ENCODE measurements around the gene SLC17A5.

Gene SLC17A5, protein sequence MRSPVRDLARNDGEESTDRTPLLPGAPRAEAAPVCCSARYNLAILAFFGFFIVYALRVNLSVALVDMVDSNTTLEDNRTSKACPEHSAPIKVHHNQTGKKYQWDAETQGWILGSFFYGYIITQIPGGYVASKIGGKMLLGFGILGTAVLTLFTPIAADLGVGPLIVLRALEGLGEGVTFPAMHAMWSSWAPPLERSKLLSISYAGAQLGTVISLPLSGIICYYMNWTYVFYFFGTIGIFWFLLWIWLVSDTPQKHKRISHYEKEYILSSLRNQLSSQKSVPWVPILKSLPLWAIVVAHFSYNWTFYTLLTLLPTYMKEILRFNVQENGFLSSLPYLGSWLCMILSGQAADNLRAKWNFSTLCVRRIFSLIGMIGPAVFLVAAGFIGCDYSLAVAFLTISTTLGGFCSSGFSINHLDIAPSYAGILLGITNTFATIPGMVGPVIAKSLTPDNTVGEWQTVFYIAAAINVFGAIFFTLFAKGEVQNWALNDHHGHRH

DNA sequence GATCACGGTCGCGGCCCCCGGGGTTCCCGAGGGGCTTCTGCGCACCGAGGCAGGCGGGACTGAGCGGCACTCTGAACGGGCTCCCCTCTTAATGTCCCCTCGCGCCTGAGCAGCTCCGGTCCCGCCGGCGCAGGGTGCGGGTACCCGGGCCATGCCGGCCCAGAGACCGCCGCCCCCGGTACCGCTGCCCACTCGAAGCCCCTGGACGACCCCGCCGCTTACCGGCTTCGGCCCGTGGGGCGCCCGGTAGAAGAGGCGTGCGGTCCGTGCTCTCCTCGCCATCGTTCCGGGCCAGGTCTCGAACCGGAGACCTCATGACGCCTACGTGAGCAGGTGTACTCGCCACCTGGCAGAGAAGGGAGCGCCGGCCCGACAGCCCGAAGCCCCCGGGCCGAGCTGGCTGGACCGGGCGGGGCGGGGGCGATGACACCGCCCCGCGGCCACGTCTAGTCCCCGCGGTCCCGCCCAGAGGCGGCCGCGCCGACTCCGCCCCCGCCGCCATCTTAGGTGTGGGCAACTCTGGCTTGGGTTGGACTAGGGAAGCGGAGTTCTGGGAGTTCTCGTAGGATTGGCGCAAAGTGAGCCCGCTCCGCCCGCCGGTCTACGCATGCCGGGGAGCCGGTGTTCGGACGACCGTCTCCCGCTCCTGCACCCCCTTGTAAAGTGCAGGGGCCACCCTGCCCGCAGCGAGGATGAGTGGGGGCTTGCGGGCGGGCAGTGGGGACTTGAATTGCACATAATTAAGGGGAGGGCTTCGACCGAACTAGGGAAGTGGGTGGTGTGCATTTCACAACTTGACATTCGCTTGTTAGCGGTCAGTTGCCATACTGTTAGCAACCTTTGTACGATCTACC is at the start of gene SLC17A5:
TSS of gene SLC17A5 (minus strand) at position 422 of the 854 bp plus-strand sequence. CDS start at position 316, 106 bp downstream.
- Histone ChIP-seq H3K9ac (ENCODE audit: low read length in 2 of 2) (peak within 1 kb of the TSS; percentile 84 to 87), H3K4me3 (ENCODE audit: low read length in 2 of 2) (peak within 1 kb of the TSS; percentile 91 to 93), H3K9me3 (ENCODE audit: control insufficient read depth in 2 of 2, low read length in 2 of 2) (no peaks in the 10 kb centered on the region), H3K27me3 (ENCODE audit: control insufficient read depth in 1 of 2, insufficient read depth in 2 of 2, low read length in 2 of 2) (no peaks in the 10 kb centered on the region), H3K4me1 (ENCODE audit: control insufficient read depth, insufficient read depth, low read length) (no peaks in the 10 kb centered on the region), H3K27ac (ENCODE audit: low read length) (peak within 1 kb of the TSS; percentile 82), H3K36me3 (ENCODE audit: control insufficient read depth in 2 of 2, insufficient read depth in 2 of 2, low read length in 2 of 2) (no peaks in the 10 kb centered on the region)

DNA sequence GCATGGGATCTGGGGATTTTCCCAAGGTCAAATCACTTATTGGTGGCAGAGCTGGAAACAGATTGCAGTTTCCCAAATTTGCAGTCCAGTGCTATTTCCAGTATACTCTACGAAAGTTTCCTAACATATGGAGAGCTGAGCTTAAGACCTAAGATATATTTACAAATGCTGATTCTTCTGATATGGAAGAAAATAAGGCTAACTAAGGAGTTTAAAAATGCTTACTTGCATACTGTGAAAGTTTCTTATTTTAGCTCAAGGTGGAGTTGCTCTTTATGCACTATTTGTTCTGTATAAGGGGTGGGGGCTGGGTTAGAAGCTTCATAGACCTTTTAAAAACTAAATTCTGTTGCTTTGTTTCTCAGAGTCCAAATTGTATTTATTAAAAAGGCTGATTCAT is 49.7 kb upstream of the SLC17A5 start:
- no peaks in the 10 kb centered on the region for H3K27me3 ChIP-seq (ENCODE audit: control insufficient read depth in 1 of 2, insufficient read depth in 2 of 2, low read length in 2 of 2)
- no peak overlapping the region for H3K4me3 ChIP-seq (ENCODE audit: low read length in 2 of 2)
- no peak overlapping the region for H3K27ac ChIP-seq (ENCODE audit: low read length)
- no peaks in the 10 kb centered on the region for H3K9me3 ChIP-seq (ENCODE audit: control insufficient read depth in 2 of 2, low read length in 2 of 2)
- no peaks in the 10 kb centered on the region for H3K36me3 ChIP-seq (ENCODE audit: control insufficient read depth in 2 of 2, insufficient read depth in 2 of 2, low read length in 2 of 2)
- no peak overlapping the region for H3K9ac ChIP-seq (ENCODE audit: low read length in 2 of 2)
- peaks cover 2% of the 10 kb centered on the region for H3K4me1 ChIP-seq (ENCODE audit: control insufficient read depth, insufficient read depth, low read length)

DNA sequence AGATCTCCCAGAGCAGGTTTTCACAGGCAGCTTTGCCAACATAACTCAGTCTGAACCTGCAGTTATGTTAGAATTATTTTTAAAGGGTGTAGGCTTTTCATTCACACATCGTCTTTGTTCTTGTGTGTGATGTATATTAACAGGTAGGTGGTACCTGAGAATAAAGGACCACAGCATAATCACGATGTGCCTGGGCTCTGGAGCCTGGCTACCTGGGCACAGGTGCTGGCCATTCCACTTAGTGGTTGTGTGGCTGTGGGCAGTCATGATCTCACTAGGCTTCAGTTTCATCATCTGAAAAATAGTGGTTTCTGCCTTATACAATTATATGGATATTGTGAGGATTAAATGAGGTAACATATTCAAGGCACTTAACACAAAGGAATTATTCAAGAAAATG is 48.7 kb upstream of the SLC17A5 start:
- Histone ChIP-seq H3K4me3 (ENCODE audit: low read length in 2 of 2) (no peak overlapping the region), H3K36me3 (ENCODE audit: control insufficient read depth in 2 of 2, insufficient read depth in 2 of 2, low read length in 2 of 2) (no peaks in the 10 kb centered on the region), H3K27ac (ENCODE audit: low read length) (no peak overlapping the region), H3K27me3 (ENCODE audit: control insufficient read depth in 1 of 2, insufficient read depth in 2 of 2, low read length in 2 of 2) (no peaks in the 10 kb centered on the region), H3K4me1 (ENCODE audit: control insufficient read depth, insufficient read depth, low read length) (peaks cover 2% of the 10 kb centered on the region), H3K9me3 (ENCODE audit: control insufficient read depth in 2 of 2, low read length in 2 of 2) (no peaks in the 10 kb centered on the region), H3K9ac (ENCODE audit: low read length in 2 of 2) (no peak overlapping the region)

DNA sequence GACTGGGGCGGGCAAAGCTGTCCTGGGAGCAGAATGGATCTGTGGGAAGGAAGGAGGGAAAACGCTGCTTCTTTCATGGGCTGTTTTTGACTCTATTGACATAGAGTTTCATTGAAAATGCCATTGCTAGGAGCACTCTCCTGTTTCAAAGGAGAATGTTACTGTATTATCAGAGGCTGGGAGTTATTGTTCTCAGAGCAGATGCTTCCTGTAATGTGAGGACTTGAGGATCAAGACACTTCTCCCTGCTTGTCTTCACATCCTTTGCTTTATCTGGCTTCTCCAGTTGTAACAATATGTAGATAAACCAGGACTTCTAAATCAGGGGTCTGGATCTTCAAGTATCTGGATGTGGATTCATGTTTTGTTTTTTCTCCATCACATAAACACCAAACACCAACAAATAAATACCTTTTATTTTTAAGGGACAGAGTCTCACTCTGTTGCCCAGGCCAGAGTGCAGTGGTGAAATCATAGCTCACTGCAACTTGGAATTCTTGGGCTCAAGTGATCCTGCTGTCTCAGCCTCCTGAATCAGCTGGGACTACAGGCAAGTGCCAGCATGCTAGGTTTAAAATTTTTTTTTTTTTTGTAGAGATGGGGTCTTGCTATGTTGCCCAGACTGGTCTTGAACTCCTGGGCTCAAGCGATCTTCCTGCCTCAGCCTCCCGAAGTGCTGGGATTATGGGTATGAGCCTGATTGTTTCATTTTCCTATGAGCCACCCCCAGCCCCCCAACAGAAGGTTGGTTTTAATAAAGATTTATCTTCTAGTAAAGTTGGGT is 46.1 kb upstream of the SLC17A5 start:
- Histone ChIP-seq H3K27me3 (ENCODE audit: control insufficient read depth in 1 of 2, insufficient read depth in 2 of 2, low read length in 2 of 2) (no peaks in the 10 kb centered on the region), H3K27ac (ENCODE audit: low read length) (no peak overlapping the region), H3K9me3 (ENCODE audit: control insufficient read depth in 2 of 2, low read length in 2 of 2) (no peaks in the 10 kb centered on the region), H3K4me3 (ENCODE audit: low read length in 2 of 2) (no peak overlapping the region), H3K36me3 (ENCODE audit: control insufficient read depth in 2 of 2, insufficient read depth in 2 of 2, low read length in 2 of 2) (no peaks in the 10 kb centered on the region), H3K4me1 (ENCODE audit: control insufficient read depth, insufficient read depth, low read length) (peaks cover 11% of the 10 kb centered on the region), H3K9ac (ENCODE audit: low read length in 2 of 2) (no peak overlapping the region)

DNA sequence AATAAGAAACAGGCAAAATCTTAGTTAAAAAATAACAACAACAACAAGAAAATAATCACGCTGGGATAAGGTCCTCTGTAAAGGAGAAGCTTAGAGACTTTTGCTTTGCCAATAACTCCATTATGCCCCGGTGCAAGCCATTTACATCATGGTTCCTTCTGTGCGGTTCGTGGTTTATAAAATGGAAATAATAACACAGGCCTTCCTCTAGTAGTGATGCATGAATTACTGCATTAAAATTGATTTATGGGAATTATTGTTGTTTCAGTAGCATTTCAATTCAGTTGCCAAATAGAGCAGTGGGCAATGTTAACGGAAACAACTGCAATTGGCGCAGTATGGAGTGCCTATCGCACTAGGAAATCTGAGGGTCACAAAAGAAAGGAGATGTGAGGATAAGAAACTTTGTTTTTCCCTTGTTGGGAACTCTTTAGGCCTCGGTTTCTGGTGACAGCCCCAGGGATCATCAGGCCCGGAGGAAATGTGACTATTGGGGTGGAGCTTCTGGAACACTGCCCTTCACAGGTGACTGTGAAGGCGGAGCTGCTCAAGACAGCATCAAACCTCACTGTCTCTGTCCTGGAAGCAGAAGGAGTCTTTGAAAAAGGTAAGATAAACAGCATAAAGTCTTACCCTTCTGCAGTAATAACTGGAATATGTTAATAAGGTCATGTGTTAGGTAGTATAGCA is 43.3 kb upstream of the SLC17A5 start:
- Histone ChIP-seq H3K9me3 (ENCODE audit: control insufficient read depth in 2 of 2, low read length in 2 of 2) (no peaks in the 10 kb centered on the region), H3K4me3 (ENCODE audit: low read length in 2 of 2) (peak overlapping the region; percentile 76 to 82), H3K27me3 (ENCODE audit: control insufficient read depth in 1 of 2, insufficient read depth in 2 of 2, low read length in 2 of 2) (no peaks in the 10 kb centered on the region), H3K36me3 (ENCODE audit: control insufficient read depth in 2 of 2, insufficient read depth in 2 of 2, low read length in 2 of 2) (no peaks in the 10 kb centered on the region), H3K27ac (ENCODE audit: low read length) (no peak overlapping the region), H3K4me1 (ENCODE audit: control insufficient read depth, insufficient read depth, low read length) (peaks cover 13% of the 10 kb centered on the region), H3K9ac (ENCODE audit: low read length in 2 of 2) (peak overlapping the region in 1 of 2 donors; percentile 83)

DNA sequence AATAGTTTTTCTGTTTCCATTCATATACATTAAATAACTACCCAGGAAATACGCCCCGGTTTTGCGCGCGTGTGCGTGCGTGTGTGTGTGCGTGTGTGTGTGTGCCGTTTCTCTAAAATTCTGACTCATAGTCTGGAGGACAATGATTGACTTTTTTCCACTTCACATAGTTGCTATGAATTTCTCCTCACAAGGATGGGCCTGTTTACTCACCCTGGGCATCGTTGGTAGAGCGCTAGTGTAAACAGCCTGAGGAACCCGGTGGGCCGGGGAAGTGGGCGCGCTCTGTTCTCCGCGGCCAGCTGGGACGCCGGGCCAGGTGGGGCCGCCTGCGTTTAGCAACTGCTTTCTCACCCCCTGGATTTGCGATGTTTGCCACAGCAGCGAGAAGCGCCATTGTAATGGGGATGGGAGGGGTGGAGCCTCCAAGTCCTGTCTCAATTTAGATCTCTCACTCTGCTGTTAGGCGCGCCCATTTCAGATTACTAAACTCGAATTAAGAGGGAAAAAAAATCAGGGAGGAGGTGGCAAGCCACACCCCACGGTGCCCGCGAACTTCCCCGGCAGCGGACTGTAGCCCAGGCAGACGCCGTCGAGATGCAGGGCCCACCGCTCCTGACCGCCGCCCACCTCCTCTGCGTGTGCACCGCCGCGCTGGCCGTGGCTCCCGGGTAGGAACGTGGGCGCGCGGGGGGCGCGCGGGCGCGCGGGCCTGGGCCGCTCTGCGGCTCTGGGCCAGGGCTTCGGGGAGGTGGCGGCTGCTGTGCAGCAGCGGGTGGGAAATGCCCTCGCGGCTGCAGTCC is 42.0 kb upstream of the SLC17A5 start, which contains the start of gene CD109:
TSS of gene CD109 (plus strand) at position 585 of the 803 bp plus-strand sequence. CDS start at position 598, 13 bp downstream.
- Histone ChIP-seq H3K27me3 (ENCODE audit: control insufficient read depth in 1 of 2, insufficient read depth in 2 of 2, low read length in 2 of 2) (no peaks in the 10 kb centered on the region), H3K9ac (ENCODE audit: low read length in 2 of 2) (peak within 1 kb of the TSS; percentile 81 to 83), H3K4me3 (ENCODE audit: low read length in 2 of 2) (peak within 1 kb of the TSS; percentile 76 to 82), H3K36me3 (ENCODE audit: control insufficient read depth in 2 of 2, insufficient read depth in 2 of 2, low read length in 2 of 2) (no peaks in the 10 kb centered on the region), H3K9me3 (ENCODE audit: control insufficient read depth in 2 of 2, low read length in 2 of 2) (no peaks in the 10 kb centered on the region), H3K27ac (ENCODE audit: low read length) (peak within 1 kb of the TSS; percentile 64), H3K4me1 (ENCODE audit: control insufficient read depth, insufficient read depth, low read length) (peaks cover 13% of the 10 kb centered on the region)

DNA sequence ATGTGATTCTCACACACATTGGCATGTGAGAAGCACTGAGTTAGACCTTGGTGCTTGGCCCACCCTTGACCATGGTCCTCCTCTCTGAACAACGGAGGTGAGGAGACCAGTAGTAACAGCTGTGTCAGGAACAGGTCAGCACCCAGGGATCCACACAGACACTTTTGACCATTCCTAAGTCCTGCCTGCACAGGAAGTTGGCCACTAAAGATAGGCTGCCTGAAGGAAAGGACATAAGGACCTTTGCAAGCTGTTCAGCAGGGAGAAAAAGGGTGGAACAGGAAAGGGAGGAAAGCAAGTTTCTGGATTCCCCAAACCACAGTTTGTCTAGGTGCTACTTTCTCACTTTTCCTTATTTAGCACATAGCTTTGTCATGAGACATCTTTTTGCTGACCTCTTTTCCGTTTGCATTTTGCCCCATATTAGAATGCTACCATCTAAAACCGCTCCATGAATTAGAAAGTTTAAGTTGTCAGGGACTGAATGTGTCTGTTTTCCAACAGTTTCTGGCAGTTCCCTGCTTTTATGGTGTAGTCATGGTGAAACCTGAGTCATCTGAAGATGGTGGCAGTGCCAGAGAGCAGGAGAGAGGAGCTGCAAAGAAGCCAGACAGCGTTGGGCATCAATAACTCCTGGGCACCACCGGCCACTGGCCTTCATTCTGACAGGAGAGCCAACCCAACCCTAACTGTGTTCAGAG is 41.1 kb upstream of the SLC17A5 start:
- peak overlapping the region; percentile 76 to 82 for H3K4me3 ChIP-seq (ENCODE audit: low read length in 2 of 2)
- H3K9ac ChIP-seq (ENCODE audit: low read length in 2 of 2), result peak overlapping the region in 1 of 2 donors; percentile 29
- H3K27me3 ChIP-seq (ENCODE audit: control insufficient read depth in 1 of 2, insufficient read depth in 2 of 2, low read length in 2 of 2), result no peaks in the 10 kb centered on the region
- peak overlapping the region; percentile 64 for H3K27ac ChIP-seq (ENCODE audit: low read length)
- peaks cover 13% of the 10 kb centered on the region for H3K4me1 ChIP-seq (ENCODE audit: control insufficient read depth, insufficient read depth, low read length)
- no peaks in the 10 kb centered on the region for H3K9me3 ChIP-seq (ENCODE audit: control insufficient read depth in 2 of 2, low read length in 2 of 2)
- H3K36me3 ChIP-seq (ENCODE audit: control insufficient read depth in 2 of 2, insufficient read depth in 2 of 2, low read length in 2 of 2), result no peaks in the 10 kb centered on the region

DNA sequence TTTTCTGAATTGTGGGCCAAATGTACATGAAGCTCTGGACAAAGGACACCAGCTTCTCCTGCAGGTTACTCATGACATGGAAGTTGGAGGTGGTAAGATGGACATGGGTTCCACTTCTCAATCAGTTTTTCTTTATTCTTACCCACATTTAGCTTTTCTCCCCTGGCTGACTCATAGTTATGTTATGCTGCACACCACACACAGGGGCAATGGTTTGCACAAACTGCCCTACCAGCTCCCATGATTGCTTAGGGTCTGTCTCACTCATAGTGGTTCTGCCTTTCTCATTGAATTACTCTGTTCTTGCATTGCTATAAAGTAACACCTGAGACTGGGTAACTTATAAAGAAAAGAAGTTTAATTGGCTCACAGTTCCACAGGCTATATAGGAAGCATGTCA is 37.7 kb upstream of the SLC17A5 start:
- Histone ChIP-seq H3K36me3 (ENCODE audit: control insufficient read depth in 2 of 2, insufficient read depth in 2 of 2, low read length in 2 of 2) (no peaks in the 10 kb centered on the region), H3K4me3 (ENCODE audit: low read length in 2 of 2) (no peak overlapping the region), H3K4me1 (ENCODE audit: control insufficient read depth, insufficient read depth, low read length) (peaks cover 7% of the 10 kb centered on the region), H3K9me3 (ENCODE audit: control insufficient read depth in 2 of 2, low read length in 2 of 2) (no peaks in the 10 kb centered on the region), H3K9ac (ENCODE audit: low read length in 2 of 2) (no peak overlapping the region), H3K27me3 (ENCODE audit: control insufficient read depth in 1 of 2, insufficient read depth in 2 of 2, low read length in 2 of 2) (no peaks in the 10 kb centered on the region), H3K27ac (ENCODE audit: low read length) (no peak overlapping the region)

DNA sequence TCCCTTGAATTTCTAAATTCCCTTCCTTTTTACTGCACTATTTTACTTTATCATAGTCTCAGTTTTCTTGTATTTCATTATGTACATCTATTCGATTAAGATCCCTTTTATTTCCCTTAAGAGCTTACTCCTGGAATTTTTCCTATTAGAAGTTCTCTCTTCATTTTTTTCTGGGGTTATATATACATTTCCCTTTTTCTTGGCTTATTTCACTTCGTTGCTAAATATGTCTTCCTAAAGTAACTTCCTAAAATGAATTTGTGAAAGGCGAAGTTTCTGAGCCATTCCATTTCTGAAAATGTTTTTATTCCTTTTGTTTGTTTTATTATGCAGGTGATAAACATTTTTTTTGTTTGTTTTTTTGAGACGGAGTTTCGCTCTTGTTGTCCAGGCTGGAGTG is 36.3 kb upstream of the SLC17A5 start:
- Histone ChIP-seq H3K9ac (ENCODE audit: low read length in 2 of 2) (no peak overlapping the region), H3K27ac (ENCODE audit: low read length) (no peak overlapping the region), H3K4me3 (ENCODE audit: low read length in 2 of 2) (no peak overlapping the region), H3K9me3 (ENCODE audit: control insufficient read depth in 2 of 2, low read length in 2 of 2) (no peaks in the 10 kb centered on the region), H3K36me3 (ENCODE audit: control insufficient read depth in 2 of 2, insufficient read depth in 2 of 2, low read length in 2 of 2) (no peaks in the 10 kb centered on the region), H3K27me3 (ENCODE audit: control insufficient read depth in 1 of 2, insufficient read depth in 2 of 2, low read length in 2 of 2) (no peaks in the 10 kb centered on the region), H3K4me1 (ENCODE audit: control insufficient read depth, insufficient read depth, low read length) (peaks cover 4% of the 10 kb centered on the region)

All from stomach smooth muscle (tissue), 2 donors.